ENCODE results near the gene CYP27C1. TPM values are rescaled to one million over a fixed set of nuclear protein-coding genes. Genes with fewer than 3 reads are reported as not detected.

Gene CYP27C1
- total RNA-seq, 1 experiment from 2014 or later: not detected

DNA sequence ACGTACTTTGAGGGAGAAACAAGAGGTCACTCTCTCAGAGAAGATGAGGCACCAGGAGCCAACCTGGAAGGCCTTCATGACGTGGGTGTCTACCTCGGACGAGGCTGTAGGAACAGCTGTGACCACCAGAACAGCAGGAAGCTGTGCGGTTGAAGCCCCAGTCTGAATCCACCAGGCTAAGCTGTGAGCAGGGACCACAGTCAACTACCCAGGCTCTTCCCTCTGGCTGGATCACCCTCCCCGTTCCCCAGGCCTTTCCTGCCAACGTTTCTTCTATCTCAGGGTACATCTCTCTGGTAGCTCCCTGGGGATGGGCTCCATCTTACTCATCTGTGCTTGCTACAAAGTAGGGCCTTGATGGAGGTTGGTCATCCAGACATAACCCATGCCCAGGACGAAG is 36.8 kb upstream of the CYP27C1 start:
- peaks cover 10 to 33% of the 10 kb centered on the region in 2 experiments; a peak in 3 of 4 replicates for H3K36me3 ChIP-seq (ENCODE audit: control insufficient read depth in 1 of 2, insufficient read depth in 2 of 2, low read length in 2 of 2)
- POLR2A ChIA-PET: no interaction called here
- H3K79me2 ChIP-seq (ENCODE audit: insufficient read depth, low read length): no peaks in the 10 kb centered on the region
- RAD21 ChIA-PET (ENCODE audit: low non-redundant PET in 1 of 2, low total read pairs in 2 of 2, uncharacterized antibody in 2 of 2, unreplicated experiment in 2 of 2): no interaction called here
- H2AFZ ChIP-seq (ENCODE audit: low read depth, low read length, poor library complexity, severe bottlenecking): no peak overlapping the region
- no peak overlapping the region for H3K4me3 ChIP-seq (replicated peaks in 1 of 2; ENCODE audit: low read depth in 1 of 2, low read length in 2 of 2)
- CTCF ChIA-PET: no interaction called here
- intact Hi-C loops (cut with micrococcal nuclease): no loop called here
- peaks cover 4 to 10% of the 10 kb centered on the region in 2 experiments; a peak in 3 of 4 replicates for H3K4me1 ChIP-seq (ENCODE audit: control insufficient read depth in 1 of 2, insufficient read depth in 2 of 2, low read length in 2 of 2)
- no peaks in the 10 kb centered on the region for H3K9me3 ChIP-seq (ENCODE audit: control insufficient read depth in 1 of 2, insufficient read depth in 1 of 2, low read depth in 1 of 2, low read length in 2 of 2)
- no peaks in the 10 kb centered on the region for H3K9me2 ChIP-seq (ENCODE audit: insufficient read depth)
- no peak overlapping the region for H3K27ac ChIP-seq (ENCODE audit: low read depth, low read length)
- BruUV-seq (replicated peaks): no TSS peak
- no peak for DNase-seq (ENCODE audit: low read depth, low spot score)
- H3K9ac ChIP-seq (ENCODE audit: low read length): no peak overlapping the region
- H3K27me3 ChIP-seq (ENCODE audit: insufficient read depth, low read length): no peaks in the 10 kb centered on the region
- H4K20me1 ChIP-seq (ENCODE audit: insufficient read depth): no peaks in the 10 kb centered on the region
- no peak; the same call in 1 of the 2 replicates for ATAC-seq
- TF ChIP-seq ZFX (IDR thresholded peaks at IDR 0.05) (no peak), ZNF274 (IDR thresholded peaks at IDR 0.05; ENCODE audit: low read depth, low read length) (no peak), CBX3 (IDR thresholded peaks at IDR 0.05; ENCODE audit: low read depth) (no peak), POLR2A (IDR thresholded peaks at IDR 0.05; ENCODE audit: borderline replicate concordance, extremely low read depth, insufficient read depth, insufficient read length) (no peak), FOSL1 (IDR thresholded peaks at IDR 0.05; ENCODE audit: low read depth) (no peak), EZH2 (IDR thresholded peaks at IDR 0.05) (no peak), POLR2AphosphoS5 (IDR thresholded peaks at IDR 0.05; ENCODE audit: low read depth, low read length) (no peak), CEBPB (IDR thresholded peaks at IDR 0.05; ENCODE audit: low read depth) (no peak), TCF7L2 (IDR thresholded peaks at IDR 0.05; ENCODE audit: borderline replicate concordance, extremely low read depth, insufficient read depth, insufficient read length) (no peak), EGR1 (IDR thresholded peaks at IDR 0.05; ENCODE audit: low read depth) (no peak), JUND (IDR thresholded peaks at IDR 0.05) (no peak), YY1 (IDR thresholded peaks at IDR 0.05; ENCODE audit: extremely low read depth, insufficient replicate concordance, low read depth, low read length) (no peak), ELF1 (IDR thresholded peaks at IDR 0.05; ENCODE audit: borderline replicate concordance, low read depth) (no peak), SP1 (IDR thresholded peaks at IDR 0.05; ENCODE audit: low read depth) (no peak), SIN3A (IDR thresholded peaks at IDR 0.05; ENCODE audit: low read depth) (no peak)
- TF ChIP-seq, protein P1, sequence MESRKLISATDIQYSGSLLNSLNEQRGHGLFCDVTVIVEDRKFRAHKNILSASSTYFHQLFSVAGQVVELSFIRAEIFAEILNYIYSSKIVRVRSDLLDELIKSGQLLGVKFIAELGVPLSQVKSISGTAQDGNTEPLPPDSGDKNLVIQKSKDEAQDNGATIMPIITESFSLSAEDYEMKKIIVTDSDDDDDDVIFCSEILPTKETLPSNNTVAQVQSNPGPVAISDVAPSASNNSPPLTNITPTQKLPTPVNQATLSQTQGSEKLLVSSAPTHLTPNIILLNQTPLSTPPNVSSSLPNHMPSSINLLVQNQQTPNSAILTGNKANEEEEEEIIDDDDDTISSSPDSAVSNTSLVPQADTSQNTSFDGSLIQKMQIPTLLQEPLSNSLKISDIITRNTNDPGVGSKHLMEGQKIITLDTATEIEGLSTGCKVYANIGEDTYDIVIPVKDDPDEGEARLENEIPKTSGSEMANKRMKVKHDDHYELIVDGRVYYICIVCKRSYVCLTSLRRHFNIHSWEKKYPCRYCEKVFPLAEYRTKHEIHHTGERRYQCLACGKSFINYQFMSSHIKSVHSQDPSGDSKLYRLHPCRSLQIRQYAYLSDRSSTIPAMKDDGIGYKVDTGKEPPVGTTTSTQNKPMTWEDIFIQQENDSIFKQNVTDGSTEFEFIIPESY (IDR thresholded peaks at IDR 0.05; ENCODE audit: extremely low read depth, insufficient replicate concordance, low read length): no peak
- TF ChIP-seq, protein P2, sequence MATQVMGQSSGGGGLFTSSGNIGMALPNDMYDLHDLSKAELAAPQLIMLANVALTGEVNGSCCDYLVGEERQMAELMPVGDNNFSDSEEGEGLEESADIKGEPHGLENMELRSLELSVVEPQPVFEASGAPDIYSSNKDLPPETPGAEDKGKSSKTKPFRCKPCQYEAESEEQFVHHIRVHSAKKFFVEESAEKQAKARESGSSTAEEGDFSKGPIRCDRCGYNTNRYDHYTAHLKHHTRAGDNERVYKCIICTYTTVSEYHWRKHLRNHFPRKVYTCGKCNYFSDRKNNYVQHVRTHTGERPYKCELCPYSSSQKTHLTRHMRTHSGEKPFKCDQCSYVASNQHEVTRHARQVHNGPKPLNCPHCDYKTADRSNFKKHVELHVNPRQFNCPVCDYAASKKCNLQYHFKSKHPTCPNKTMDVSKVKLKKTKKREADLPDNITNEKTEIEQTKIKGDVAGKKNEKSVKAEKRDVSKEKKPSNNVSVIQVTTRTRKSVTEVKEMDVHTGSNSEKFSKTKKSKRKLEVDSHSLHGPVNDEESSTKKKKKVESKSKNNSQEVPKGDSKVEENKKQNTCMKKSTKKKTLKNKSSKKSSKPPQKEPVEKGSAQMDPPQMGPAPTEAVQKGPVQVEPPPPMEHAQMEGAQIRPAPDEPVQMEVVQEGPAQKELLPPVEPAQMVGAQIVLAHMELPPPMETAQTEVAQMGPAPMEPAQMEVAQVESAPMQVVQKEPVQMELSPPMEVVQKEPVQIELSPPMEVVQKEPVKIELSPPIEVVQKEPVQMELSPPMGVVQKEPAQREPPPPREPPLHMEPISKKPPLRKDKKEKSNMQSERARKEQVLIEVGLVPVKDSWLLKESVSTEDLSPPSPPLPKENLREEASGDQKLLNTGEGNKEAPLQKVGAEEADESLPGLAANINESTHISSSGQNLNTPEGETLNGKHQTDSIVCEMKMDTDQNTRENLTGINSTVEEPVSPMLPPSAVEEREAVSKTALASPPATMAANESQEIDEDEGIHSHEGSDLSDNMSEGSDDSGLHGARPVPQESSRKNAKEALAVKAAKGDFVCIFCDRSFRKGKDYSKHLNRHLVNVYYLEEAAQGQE (IDR thresholded peaks at IDR 0.05; ENCODE audit: low read depth): no peak
- TF ChIP-seq, protein P3, sequence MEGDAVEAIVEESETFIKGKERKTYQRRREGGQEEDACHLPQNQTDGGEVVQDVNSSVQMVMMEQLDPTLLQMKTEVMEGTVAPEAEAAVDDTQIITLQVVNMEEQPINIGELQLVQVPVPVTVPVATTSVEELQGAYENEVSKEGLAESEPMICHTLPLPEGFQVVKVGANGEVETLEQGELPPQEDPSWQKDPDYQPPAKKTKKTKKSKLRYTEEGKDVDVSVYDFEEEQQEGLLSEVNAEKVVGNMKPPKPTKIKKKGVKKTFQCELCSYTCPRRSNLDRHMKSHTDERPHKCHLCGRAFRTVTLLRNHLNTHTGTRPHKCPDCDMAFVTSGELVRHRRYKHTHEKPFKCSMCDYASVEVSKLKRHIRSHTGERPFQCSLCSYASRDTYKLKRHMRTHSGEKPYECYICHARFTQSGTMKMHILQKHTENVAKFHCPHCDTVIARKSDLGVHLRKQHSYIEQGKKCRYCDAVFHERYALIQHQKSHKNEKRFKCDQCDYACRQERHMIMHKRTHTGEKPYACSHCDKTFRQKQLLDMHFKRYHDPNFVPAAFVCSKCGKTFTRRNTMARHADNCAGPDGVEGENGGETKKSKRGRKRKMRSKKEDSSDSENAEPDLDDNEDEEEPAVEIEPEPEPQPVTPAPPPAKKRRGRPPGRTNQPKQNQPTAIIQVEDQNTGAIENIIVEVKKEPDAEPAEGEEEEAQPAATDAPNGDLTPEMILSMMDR (IDR thresholded peaks at IDR 0.05 in 2 of 3, conservative IDR thresholded peaks at IDR 0.05 in 1 of 3; ENCODE audit: borderline replicate concordance in 1 of 3, insufficient read depth in 1 of 3, low read depth in 2 of 3, low read length in 2 of 3): no peak
- TF ChIP-seq, protein P4, sequence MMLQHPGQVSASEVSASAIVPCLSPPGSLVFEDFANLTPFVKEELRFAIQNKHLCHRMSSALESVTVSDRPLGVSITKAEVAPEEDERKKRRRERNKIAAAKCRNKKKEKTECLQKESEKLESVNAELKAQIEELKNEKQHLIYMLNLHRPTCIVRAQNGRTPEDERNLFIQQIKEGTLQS (IDR thresholded peaks at IDR 0.05): no peak
- TF ChIP-seq, protein P5, sequence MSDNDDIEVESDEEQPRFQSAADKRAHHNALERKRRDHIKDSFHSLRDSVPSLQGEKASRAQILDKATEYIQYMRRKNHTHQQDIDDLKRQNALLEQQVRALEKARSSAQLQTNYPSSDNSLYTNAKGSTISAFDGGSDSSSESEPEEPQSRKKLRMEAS (IDR thresholded peaks at IDR 0.05): no peak
- H3K4me2 ChIP-seq (ENCODE audit: low read length): no peak overlapping the region
